KMS-11 (cell line): ENCODE data around the gene TAAR6.

Experiments
- H2AFZ ChIP-seq: fragments of 200-600 bp; sonication (generic); 2 replicates; pipeline ENCODE4 v1.6.1; 2016; ENCODE audit warnings: antibody characterized with exemption, mixed run types, low read depth
- H3K27ac ChIP-seq: fragments of 200-600 bp; sonication (generic); 2 replicates; pipeline ENCODE4 v1.6.1; 2016; ENCODE audit warnings: mild to moderate bottlenecking, mixed run types
- H3K27me3 ChIP-seq: fragments of 200-600 bp; sonication (generic); 2 replicates; pipeline ENCODE4 v1.6.1; 2017; ENCODE audit warnings: mild to moderate bottlenecking, low read depth, mixed run types, moderate library complexity; ENCODE audit not compliant: insufficient read depth
- H3K36me3 ChIP-seq: fragments of 200-600 bp; sonication (generic); 2 replicates; pipeline ENCODE4 v1.6.1; 2017; ENCODE audit warnings: mild to moderate bottlenecking, mixed run types; ENCODE audit not compliant: insufficient read depth
- H3K4me1 ChIP-seq: fragments of 200-600 bp; sonication (generic); 2 replicates; pipeline ENCODE4 v1.6.1; 2016; ENCODE audit warnings: mild to moderate bottlenecking, low read depth, mixed run types; ENCODE audit not compliant: poor library complexity, severe bottlenecking
- H3K4me2 ChIP-seq: fragments of 200-600 bp; sonication (generic); 2 replicates; pipeline ENCODE4 v1.7.0; 2016; ENCODE audit warnings: mild to moderate bottlenecking, mixed run types
- H3K4me3 ChIP-seq: fragments of 200-600 bp; sonication (generic); IDR thresholded peaks from 2 replicates; pipeline ENCODE4 v1.6.1; 2017; ENCODE audit warnings: low read depth, low read length, mixed read lengths; ENCODE audit not compliant: insufficient read depth
- H3K79me2 ChIP-seq: fragments of 200-600 bp; sonication (generic); 2 replicates; pipeline ENCODE4 v1.6.1; 2016; ENCODE audit warnings: low read depth, mixed run types; ENCODE audit not compliant: insufficient read depth
- H3K9ac ChIP-seq: fragments of 200-600 bp; sonication (generic); 2 replicates; pipeline ENCODE4 v1.6.1; 2016; ENCODE audit warnings: mild to moderate bottlenecking, mixed run types
- H4K20me1 ChIP-seq: fragments of 200-600 bp; sonication (generic); 2 replicates; pipeline ENCODE4 v1.6.1; 2016; ENCODE audit warnings: mild to moderate bottlenecking, mixed run types; ENCODE audit not compliant: insufficient read depth
- CTCF ChIP-seq: fragments of 200-600 bp; sonication (generic); conservative IDR thresholded peaks from 2 replicates; pipeline ENCODE4 v1.6.1; 2017; ENCODE audit warnings: low read depth, mild to moderate bottlenecking, antibody characterized with exemption, low read length, moderate library complexity, mixed read lengths

The TAAR6 gene

GRCh38 chr6:132570221-132570777 is at the start of gene TAAR6:
TSS of gene TAAR6 (plus strand) at chr6:132570322. CDS start at chr6:132570322, 0 bp downstream.
- H3K4me3 ChIP-seq = no peak within 1 kb of the TSS
- no peak within 1 kb of the TSS for H3K9ac ChIP-seq
- no peaks in the 10 kb centered on the region for H3K27me3 ChIP-seq
- no peak within 1 kb of the TSS for H3K4me2 ChIP-seq
- no peaks in the 10 kb centered on the region for H4K20me1 ChIP-seq
- no peaks in the 10 kb centered on the region for H3K79me2 ChIP-seq
- peaks cover 4% of the 10 kb centered on the region for H3K4me1 ChIP-seq
- TF ChIP-seq CTCF = no peak
- no peaks in the 10 kb centered on the region for H3K36me3 ChIP-seq
- H2AFZ ChIP-seq = no peak within 1 kb of the TSS
- no peak within 1 kb of the TSS for H3K27ac ChIP-seq

- no peak overlapping the region for H2AFZ ChIP-seq
- no peaks in the 10 kb centered on the region for H3K36me3 ChIP-seq
- no peaks in the 10 kb centered on the region for H4K20me1 ChIP-seq
- no peaks in the 10 kb centered on the region for H3K27me3 ChIP-seq
- TF ChIP-seq CTCF = no peak
- no peaks in the 10 kb centered on the region for H3K4me1 ChIP-seq
- H3K4me2 ChIP-seq = no peak overlapping the region
- no peaks in the 10 kb centered on the region for H3K79me2 ChIP-seq
- no peak overlapping the region for H3K9ac ChIP-seq
- no peak overlapping the region for H3K27ac ChIP-seq
- H3K4me3 ChIP-seq = no peak overlapping the region
Measured at GRCh38 chr6:132520953-132521352, 49.2 kb upstream of the TAAR6 start.

- no peaks in the 10 kb centered on the region for H3K4me1 ChIP-seq
- TF ChIP-seq CTCF = no peak
- no peak overlapping the region for H3K9ac ChIP-seq
- H3K4me3 ChIP-seq = no peak overlapping the region
- no peaks in the 10 kb centered on the region for H4K20me1 ChIP-seq
- no peaks in the 10 kb centered on the region for H3K79me2 ChIP-seq
- H2AFZ ChIP-seq = no peak overlapping the region
- no peaks in the 10 kb centered on the region for H3K27me3 ChIP-seq
- H3K4me2 ChIP-seq = no peak overlapping the region
- H3K27ac ChIP-seq = no peak overlapping the region
- no peaks in the 10 kb centered on the region for H3K36me3 ChIP-seq
Measured at GRCh38 chr6:132524646-132525045, 45.5 kb upstream of the TAAR6 start.

GRCh38 chr6:132525866-132526265 is 44.3 kb upstream of the TAAR6 start:
- Histone ChIP-seq H3K27me3 (no peaks in the 10 kb centered on the region), H3K36me3 (no peaks in the 10 kb centered on the region), H3K9ac (no peak overlapping the region), H4K20me1 (no peaks in the 10 kb centered on the region), H2AFZ (no peak overlapping the region), H3K4me1 (no peaks in the 10 kb centered on the region), H3K4me2 (no peak overlapping the region), H3K79me2 (no peaks in the 10 kb centered on the region), H3K4me3 (no peak overlapping the region), H3K27ac (no peak overlapping the region)
- no peak for TF ChIP-seq CTCF
